Breast epithelium (tissue), 4 donors: Measurements from ENCODE around the gene TSNAX. TPM values are rescaled to one million over a fixed set of nuclear protein-coding genes. Genes with fewer than 3 reads are reported as not detected.

Experiments
- DNase-seq, 2 donors: peaks; one replicate each; pipeline ENCODE4 v3.0.0-alpha.2; 2019; ENCODE audit warnings: low spot score in 2 of 2
- H3K27ac ChIP-seq, 2 donors: fragments of 200-600 bp; sonication (generic) in 1 of 2; one replicate each; pipeline ENCODE4 v1.5.1; 2016 to 2019; ENCODE audit warnings: mild to moderate bottlenecking in 1 of 2
- H3K27me3 ChIP-seq, 2 donors: fragments of 200-600 bp; sonication (generic) in 1 of 2; one replicate each; pipeline versions ENCODE4 v1.5.1 to v1.6.0; 2017 to 2019; ENCODE audit warnings: control low read depth in 1 of 2, mild to moderate bottlenecking in 1 of 2
- H3K36me3 ChIP-seq: fragments of 200-600 bp; one replicate; pipeline ENCODE4 v1.5.1; 2019
- H3K4me1 ChIP-seq, 2 donors: fragments of 200-600 bp; sonication (generic); one replicate each; pipeline ENCODE4 v1.5.1; 2016 to 2019; ENCODE audit warnings: control low read depth in 1 of 2
- H3K4me3 ChIP-seq, 3 donors: fragments of 200-600 bp; sonication (generic); 1 replicate in 2 of 3; 2 replicates in 1 of 3; pipeline ENCODE4 v1.5.1; 2016 to 2019; ENCODE audit warnings: mild to moderate bottlenecking in 3 of 3, moderate library complexity in 2 of 3
- H3K9me3 ChIP-seq, 2 donors: fragments of 200-600 bp; sonication (generic) in 1 of 2; one replicate each; pipeline ENCODE4 v1.5.1; 2016 to 2019; ENCODE audit warnings: control low read depth in 1 of 2
- CTCF ChIP-seq, 3 donors: fragments of 450-650 bp; IDR thresholded peaks; one replicate each; pipeline ENCODE4 v1.5.1; 2016 to 2017; ENCODE audit warnings: antibody characterized with exemption in 3 of 3, mild to moderate bottlenecking in 3 of 3, moderate library complexity in 3 of 3
- POLR2A ChIP-seq: fragments of 450-650 bp; IDR thresholded peaks from one replicate; pipeline ENCODE4 v1.6.1; 2016; ENCODE audit warnings: antibody characterized with exemption, mild to moderate bottlenecking, moderate library complexity
- POLR2AphosphoS5 ChIP-seq, 3 donors: sonication (generic); formaldehyde crosslinking; IDR thresholded peaks; one replicate each; pipeline ENCODE4 v1.6.1; 2017; ENCODE audit warnings: antibody characterized with exemption in 3 of 3
- intact Hi-C: fragments of 100-400 bp; cut with DNase I; formaldehyde crosslinking; loops from one replicate; pipeline ENCODE4 v1.15.1; 2023; ENCODE audit warnings: low total_unique reads
- total RNA-seq, 3 donors: library from RNA; depleted of rRNA; stranded (reverse); fragments of >200 nt; gene quantifications; one replicate each; pipeline ENCODE4 v1.1.0, GENCODE V29; 2016

TSNAX gene
- total RNA-seq, 3 donors from 2014 or later = 26.9 to 35.6 (median 28.2) TPM

GRCh38 chr1:231571904-231572303, 43.4 kb downstream of the TSNAX start:
- TF ChIP-seq POLR2AphosphoS5 (IDR thresholded peaks at IDR 0.05) = no peak
- TF ChIP-seq POLR2A = no peak
- no peak for TF ChIP-seq CTCF (IDR thresholded peaks at IDR 0.05)
- Histone ChIP-seq H3K4me3 (no peak overlapping the region), H3K4me1 (no peaks in the 10 kb centered on the region), H3K27me3 (no peaks in the 10 kb centered on the region), H3K9me3 (no peaks in the 10 kb centered on the region), H3K27ac (peak overlapping the region; percentile 2 to 30), H3K36me3 (no peaks in the 10 kb centered on the region)
- no peak for DNase-seq
- intact Hi-C loops = no loop called here

GRCh38 chr1:231575472-231575871, 47.0 kb downstream of the TSNAX start:
- DNase-seq = no peak
- intact Hi-C loops = no loop called here
- TF ChIP-seq POLR2AphosphoS5 (IDR thresholded peaks at IDR 0.05) (no peak), POLR2A (no peak), CTCF (IDR thresholded peaks at IDR 0.05) (no peak)
- no peaks in the 10 kb centered on the region for H3K36me3 ChIP-seq
- H3K9me3 ChIP-seq = no peaks in the 10 kb centered on the region
- H3K4me3 ChIP-seq = no peak overlapping the region
- no peaks in the 10 kb centered on the region for H3K4me1 ChIP-seq
- H3K27ac ChIP-seq = no peak overlapping the region
- no peaks in the 10 kb centered on the region for H3K27me3 ChIP-seq

- H3K27me3 ChIP-seq = no peaks in the 10 kb centered on the region
- no peak overlapping the region for H3K27ac ChIP-seq
- no peaks in the 10 kb centered on the region for H3K4me1 ChIP-seq
- TF ChIP-seq POLR2AphosphoS5 (IDR thresholded peaks at IDR 0.05) (no peak), POLR2A (no peak), CTCF (IDR thresholded peaks at IDR 0.05) (no peak)
- no peaks in the 10 kb centered on the region for H3K36me3 ChIP-seq
- no peaks in the 10 kb centered on the region for H3K9me3 ChIP-seq
- H3K4me3 ChIP-seq = no peak overlapping the region
- intact Hi-C loops = no loop called here
- DNase-seq = no peak
Measured at GRCh38 chr1:231576804-231577718, 48.6 kb downstream of the TSNAX start.

GRCh38 chr1:231580874-231581273, 52.4 kb downstream of the TSNAX start:
- TF ChIP-seq CTCF (IDR thresholded peaks at IDR 0.05) = no peak
- H3K4me1 ChIP-seq = no peaks in the 10 kb centered on the region
- H3K4me3 ChIP-seq = no peak overlapping the region
- intact Hi-C loops = no loop called here
- no peaks in the 10 kb centered on the region for H3K9me3 ChIP-seq
- DNase-seq = no peak
- no peak overlapping the region for H3K27ac ChIP-seq
- no peaks in the 10 kb centered on the region for H3K27me3 ChIP-seq
- no peaks in the 10 kb centered on the region for H3K36me3 ChIP-seq

- Histone ChIP-seq H3K27me3 (no peaks in the 10 kb centered on the region), H3K4me1 (no peaks in the 10 kb centered on the region), H3K36me3 (no peaks in the 10 kb centered on the region), H3K27ac (no peak overlapping the region), H3K4me3 (no peak overlapping the region), H3K9me3 (no peaks in the 10 kb centered on the region)
- intact Hi-C loops = no loop called here
- DNase-seq = no peak
- TF ChIP-seq CTCF (IDR thresholded peaks at IDR 0.05) = no peak
- no peak for TF ChIP-seq POLR2A
- no peak for TF ChIP-seq POLR2AphosphoS5 (IDR thresholded peaks at IDR 0.05)
Measured at GRCh38 chr1:231581859-231582258, 53.4 kb downstream of the TSNAX start.
